ENCODE data around the gene ZMYND10.

DNA sequence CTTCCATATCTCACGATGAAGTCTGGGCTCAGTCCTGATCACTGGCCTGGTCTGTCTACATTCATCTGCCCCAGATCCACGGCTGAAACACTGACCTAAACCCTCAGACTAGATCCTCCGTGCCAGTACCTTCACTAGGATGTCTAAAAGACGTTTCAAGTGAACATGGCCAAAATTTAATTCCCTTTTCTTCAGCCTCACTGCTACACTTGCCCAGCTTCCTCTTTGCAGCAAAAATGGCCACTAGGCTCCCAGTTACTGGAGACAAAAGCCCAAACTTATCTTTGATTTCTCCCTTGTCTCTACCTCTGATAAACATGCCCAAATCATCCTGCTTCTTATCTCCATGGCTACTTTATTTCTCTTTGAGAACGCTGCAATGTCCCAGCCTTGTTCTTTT lies 6.6 kb downstream of the ZMYND10 start:
- TF ChIP-seq EZH2 (IDR thresholded peaks at IDR 0.05; ENCODE audit: insufficient read depth, poor library complexity, severe bottlenecking) (no peak), EZH2phosphoT487 (IDR thresholded peaks at IDR 0.05; ENCODE audit: insufficient read depth, low read depth) (no peak)
